Prostate gland (tissue), 2 donors: ENCODE data around the gene AAMP.
"Not testable (repeated sequence)": the region's sequence is repeated elsewhere in the genome, so short reads cannot be mapped to it uniquely, and the experiment has no call there.

Source experiments
- POLR2A ChIP-seq: fragments of 450-650 bp; IDR thresholded peaks from one replicate; pipeline ENCODE4 v1.6.1; 2016; ENCODE audit warnings: antibody characterized with exemption, mild to moderate bottlenecking
- TF ChIP-seq, protein P1 (sequence below), 4 experiments: fragments of 200-600 bp in 2 of 4; fragments of 450-650 bp in 2 of 4; sonication (generic) in 2 of 4; IDR thresholded peaks; 1 replicate in 3 of 4; 2 replicates in 1 of 4; pipeline ENCODE4 v1.5.1; 2016 to 2019; ENCODE audit warnings: antibody characterized with exemption in 4 of 4, mild to moderate bottlenecking in 2 of 4, moderate library complexity in 2 of 4

DNA sequence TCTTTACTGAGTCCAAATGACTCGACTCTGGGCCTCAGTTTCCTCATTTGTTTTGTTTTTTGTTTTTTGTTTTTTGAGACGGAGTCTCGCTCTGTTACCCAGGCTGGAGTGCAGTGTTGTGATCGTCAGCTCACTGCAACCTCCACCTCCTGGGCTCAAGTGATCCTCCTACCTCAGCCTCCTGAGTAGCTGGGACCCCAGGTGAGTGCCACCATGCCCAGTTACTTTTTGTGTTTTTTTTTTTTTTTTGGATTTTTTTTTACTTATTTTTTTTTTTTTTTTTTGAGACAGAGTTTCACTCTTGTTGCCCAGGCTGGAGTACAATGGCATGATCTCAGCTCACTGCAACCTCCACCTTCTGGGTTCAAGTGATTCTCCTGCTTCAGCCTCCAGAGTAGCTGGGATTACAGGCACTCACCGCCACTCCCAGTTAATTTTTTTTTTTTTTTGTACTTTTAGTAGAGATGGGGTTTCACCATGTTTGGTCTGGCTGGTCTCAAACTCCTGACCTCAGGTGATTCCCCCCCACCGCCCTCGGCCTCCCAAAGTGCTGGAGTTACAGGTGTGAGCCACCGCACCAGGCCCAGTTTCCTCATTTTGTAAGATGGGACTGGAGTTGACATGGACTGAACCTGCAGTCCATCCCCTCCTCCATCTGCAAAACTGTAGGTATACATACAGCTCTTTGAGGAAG is 3.4 kb upstream of the AAMP start:
- TF ChIP-seq, protein P1, sequence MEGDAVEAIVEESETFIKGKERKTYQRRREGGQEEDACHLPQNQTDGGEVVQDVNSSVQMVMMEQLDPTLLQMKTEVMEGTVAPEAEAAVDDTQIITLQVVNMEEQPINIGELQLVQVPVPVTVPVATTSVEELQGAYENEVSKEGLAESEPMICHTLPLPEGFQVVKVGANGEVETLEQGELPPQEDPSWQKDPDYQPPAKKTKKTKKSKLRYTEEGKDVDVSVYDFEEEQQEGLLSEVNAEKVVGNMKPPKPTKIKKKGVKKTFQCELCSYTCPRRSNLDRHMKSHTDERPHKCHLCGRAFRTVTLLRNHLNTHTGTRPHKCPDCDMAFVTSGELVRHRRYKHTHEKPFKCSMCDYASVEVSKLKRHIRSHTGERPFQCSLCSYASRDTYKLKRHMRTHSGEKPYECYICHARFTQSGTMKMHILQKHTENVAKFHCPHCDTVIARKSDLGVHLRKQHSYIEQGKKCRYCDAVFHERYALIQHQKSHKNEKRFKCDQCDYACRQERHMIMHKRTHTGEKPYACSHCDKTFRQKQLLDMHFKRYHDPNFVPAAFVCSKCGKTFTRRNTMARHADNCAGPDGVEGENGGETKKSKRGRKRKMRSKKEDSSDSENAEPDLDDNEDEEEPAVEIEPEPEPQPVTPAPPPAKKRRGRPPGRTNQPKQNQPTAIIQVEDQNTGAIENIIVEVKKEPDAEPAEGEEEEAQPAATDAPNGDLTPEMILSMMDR (IDR thresholded peaks at IDR 0.05): not testable (repeated sequence)
- not testable (repeated sequence) for TF ChIP-seq POLR2A
